GM12878 (cell line): ENCODE measurements around the gene ADSS2. TPM values are rescaled to one million over a fixed set of nuclear protein-coding genes. Genes with fewer than 3 reads are reported as not detected.

Experiments used
- ATAC-seq: fragments of 200-7000 bp; cut with Tn5 transposase; 3 replicates; pipeline ENCODE4 v1.9.1; 2020; ENCODE audit warnings: mild to moderate bottlenecking, moderate library complexity
- BruUV-seq: library from RNA; stranded (reverse); fragments of 400-500 nt; replicated peaks from 2 replicates; lab custom pipeline; 2021; lab: Mats Ljungman, UMichigan
- CTCF ChIA-PET: fragments of 300-600 bp; sonication (Branson Sonifier 250); formaldehyde crosslinking; extraction: SDS; loops from one replicate; lab custom pipeline; 2021; ENCODE audit warnings: inconsistent platforms; lab: Yijun Ruan, JAX
- POLR2A ChIA-PET: fragments of 350-600 bp; formaldehyde crosslinking; extraction: SDS; loops from one replicate; lab custom pipeline; 2021; ENCODE audit warnings: inconsistent platforms; lab: Charles Lee
- RAD21 ChIA-PET: fragments of 300-600 bp; sonication (Branson Sonifier 250); formaldehyde crosslinking; loops from one replicate; lab custom pipeline; 2023; ENCODE audit warnings: antibody characterized with exemption; ENCODE audit not compliant: unreplicated experiment; lab: Charles Lee
- SMC1A ChIA-PET: fragments of 300-600 bp; sonication (Branson Sonifier 250); formaldehyde crosslinking; loops from one replicate; lab custom pipeline; 2023; ENCODE audit not compliant: unreplicated experiment, uncharacterized antibody; lab: Charles Lee
- DNase-seq: peaks from one replicate; pipeline ENCODE4 v3.0.0-alpha.2; 2011; ENCODE audit warnings: low read depth, low spot score
- FAIRE-seq: peaks from 3 replicates; lab custom pipeline; 2011; peaks lifted over from hg19 to GRCh38; lab: Jason Lieb, UNC
- H2AFZ ChIP-seq: 2 replicates; pipeline ENCODE4 v1.6.0; 2011; ENCODE audit warnings: low read depth, low read length, control low read depth; ENCODE audit not compliant: control insufficient read depth
- H3K27ac ChIP-seq: 2 replicates; pipeline ENCODE4 v1.5.1; 2011; ENCODE audit warnings: control low read depth; ENCODE audit not compliant: control insufficient read depth, insufficient read depth
- H3K27me3 ChIP-seq, 2 experiments: replicated peaks in 1 of 2; 2 replicates each; pipeline versions ENCODE4 v1.6.0 to v1.6.1; 2011; ENCODE audit warnings: low read length in 1 of 2; ENCODE audit not compliant: control insufficient read depth in 2 of 2, insufficient read depth in 2 of 2
- H3K36me3 ChIP-seq, 2 experiments: 2 replicates each; pipeline ENCODE4 v1.5.1; 2011; ENCODE audit warnings: low read length in 1 of 2; ENCODE audit not compliant: control insufficient read depth in 2 of 2, insufficient read depth in 2 of 2
- H3K4me1 ChIP-seq: 2 replicates; pipeline ENCODE4 v1.6.1; 2011; ENCODE audit warnings: mild to moderate bottlenecking, low read length, moderate library complexity, mixed read lengths; ENCODE audit not compliant: control insufficient read depth, insufficient read depth
- H3K4me2 ChIP-seq: 2 replicates; pipeline ENCODE4 v1.6.0; 2011; ENCODE audit warnings: control low read depth; ENCODE audit not compliant: control insufficient read depth, insufficient read depth
- H3K4me3 ChIP-seq: fragments of 200-600 bp; sonication (generic); 2 replicates; pipeline ENCODE4 v1.5.1; 2016
- H3K79me2 ChIP-seq: 2 replicates; pipeline ENCODE4 v1.6.0; 2011; ENCODE audit warnings: low read length; ENCODE audit not compliant: control insufficient read depth, insufficient read depth
- H3K9ac ChIP-seq: 2 replicates; pipeline ENCODE4 v1.8.0; 2011; ENCODE audit warnings: low read length, control low read depth, mixed read lengths; ENCODE audit not compliant: control insufficient read depth, insufficient read depth
- H3K9me3 ChIP-seq: replicated peaks from 3 replicates; pipeline ENCODE4 v1.5.1; 2011; ENCODE audit warnings: mild to moderate bottlenecking, low read length; ENCODE audit not compliant: control insufficient read depth, insufficient read depth
- H4K20me1 ChIP-seq: 2 replicates; pipeline ENCODE4 v1.6.0; 2011; ENCODE audit not compliant: control insufficient read depth, insufficient read depth
- ATF2 ChIP-seq: IDR thresholded peaks from 2 replicates; pipeline ENCODE4 v1.6.1; 2012; ENCODE audit warnings: low read length, inconsistent platforms
- IKZF2 ChIP-seq, 2 experiments: fragments of 450-650 bp; IDR thresholded peaks; 2 replicates each; pipeline ENCODE4 v1.6.1; 2017; ENCODE audit warnings: mild to moderate bottlenecking in 2 of 2, moderate library complexity in 2 of 2
- LARP7 ChIP-seq: fragments of 450-650 bp; IDR thresholded peaks from 2 replicates; pipeline ENCODE4 v1.6.1; 2017; ENCODE audit warnings: mild to moderate bottlenecking
- MTA3 ChIP-seq: IDR thresholded peaks from 2 replicates; pipeline ENCODE4 v1.6.1; 2012; ENCODE audit warnings: low read length, inconsistent platforms, borderline replicate concordance
- MXI1 ChIP-seq: fragments of 150-350 bp; IDR thresholded peaks from 2 replicates; pipeline ENCODE4 v1.6.1; 2011; ENCODE audit warnings: low read depth, mild to moderate bottlenecking, inconsistent platforms, low read length, improper control_type of control experiment
- NKRF ChIP-seq: fragments of 450-650 bp; conservative IDR thresholded peaks from 2 replicates; pipeline ENCODE4 v1.6.1; 2017; ENCODE audit warnings: mild to moderate bottlenecking, moderate library complexity
- POLR2AphosphoS5 ChIP-seq: IDR thresholded peaks from 2 replicates; pipeline ENCODE4 v1.6.1; 2011; ENCODE audit warnings: mild to moderate bottlenecking, low read length, inconsistent platforms
- PRDM15 ChIP-seq: fragments of 450-650 bp; formaldehyde crosslinking; IDR thresholded peaks from 2 replicates; pipeline ENCODE4 v1.4.0; 2020; ENCODE audit warnings: mild to moderate bottlenecking, moderate library complexity
- USF1 ChIP-seq: IDR thresholded peaks from 2 replicates; pipeline ENCODE4 v1.6.1; 2011; ENCODE audit warnings: borderline replicate concordance, low read depth, mild to moderate bottlenecking, moderate library complexity, mixed read lengths, low read length; ENCODE audit not compliant: insufficient read depth; ENCODE audit errors: extremely low read length
- WRNIP1 ChIP-seq: IDR thresholded peaks from 2 replicates; pipeline ENCODE4 v1.6.1; 2011; ENCODE audit warnings: low read depth, low read length, improper control_type of control experiment, borderline replicate concordance
- WGBS: methylation state at CpG from one replicate; pipeline ENCODE4 v1.1.6; 2016; ENCODE audit warnings: low lambda C conversion rate; ENCODE audit not compliant: insufficient replicate concordance, insufficient coverage; ENCODE audit errors: missing lambda C conversion rate; 5-methylcytosine and 5-hydroxymethylcytosine counted together
- in situ Hi-C: fragments of 300-500 bp; cut with MboI; formaldehyde crosslinking; loops from 9 replicates; pipeline ENCODE4 v1.14.3; 2018; ENCODE audit warnings: mixed read lengths
- intact Hi-C: fragments of 100-400 bp; cut with micrococcal nuclease; formaldehyde crosslinking; loops from one replicate; pipeline ENCODE4 v1.14.2; 2022; ENCODE audit not compliant: unreplicated experiment
- polyA plus RNA-seq, 11 experiments: library from polyadenylated mRNA; depleted of rRNA in 4 of 11; unstranded in 6 of 11; stranded (reverse) in 5 of 11; fragments of >200 nt; fragmentation: Nextera tagmentation in 4 of 11; fragmentation: Illumina TruSeq in 1 of 11; extraction: Ambion mirVana in 4 of 11; extraction: Trizol in 1 of 11; gene quantifications; 1 replicate in 1 of 11; 2 replicates in 10 of 11; pipeline versions ENCODE4 v1.2.1 to v1.2.3, GENCODE V29; 2011 to 2016; ENCODE audit warnings: inconsistent platforms in 2 of 11, missing spikeins in 2 of 11, low read depth in 1 of 11
- total RNA-seq, 4 experiments: library from RNA; depleted of rRNA in 3 of 4; stranded (reverse); fragments of >200 nt in 3 of 4; fragmentation: Illumina TruSeq in 1 of 4; extraction: Trizol in 1 of 4; gene quantifications; 2 replicates each; pipeline versions ENCODE4 v1.2.1 to v1.2.3, GENCODE V29; 2013 to 2021

Gene ADSS2
- total and polyA plus RNA-seq, 10 of the 15 experiments (the other 5 are each of a cell fraction or from before 2014, with no cell fraction given), result 8.1 to 49.3 (median 40.6) TPM

- no TSS peak for BruUV-seq
- POLR2A ChIA-PET, result interaction anchor here (1.0 kb wide), 1 partner anchor 8 kb away, joined by 8 read pairs; no protein-coding TSS in a partner anchor
- H3K27me3 ChIP-seq, result no peaks in the 10 kb centered on the region
- WGBS, result 1% methylated on average over 28 of the region's 41 CpGs
- H3K79me2 ChIP-seq, result peaks cover 57% of the 10 kb centered on the region
- peak overlapping the region; percentile 94 for H3K4me2 ChIP-seq
- H3K4me3 ChIP-seq, result peak overlapping the region; percentile 96
- FAIRE-seq, result peak; percentile 86
- H3K36me3 ChIP-seq, result peaks cover 0 to 3% of the 10 kb centered on the region in 2 experiments; a peak in 1 of 4 replicates
- no peaks in the 10 kb centered on the region for H4K20me1 ChIP-seq
- peak; percentile 42 for ATAC-seq
- RAD21 ChIA-PET, result interaction anchor here (0.9 to 1.0 kb wide), 2 partner anchors 12 to 126 kb away, joined by 3 read pairs; no protein-coding TSS in a partner anchor
- in situ Hi-C loops, result loop anchor here (5.0 to 10.0 kb wide), 2 partner anchors 201 to 524 kb away; partner anchors contain the start of gene DESI2
- peak overlapping the region; percentile 59 for H2AFZ ChIP-seq
- SMC1A ChIA-PET, result interaction anchor here (0.5 to 2.0 kb wide), 4 partner anchors 36 to 726 kb away, joined by 3 to 9 read pairs (median 6); no protein-coding TSS in a partner anchor
- H3K9me3 ChIP-seq, result no peaks in the 10 kb centered on the region; the same call in 2 of the 3 replicates
- peak overlapping the region; percentile 93 for H3K27ac ChIP-seq
- no peak for DNase-seq
- CTCF ChIA-PET, result no interaction called here
- intact Hi-C loops, result loop anchor here (1.0 to 10.0 kb wide), 6 partner anchors 132 to 1194 kb away; partner anchors contain the start of genes CEP170, COX20 and SDCCAG8
- peaks cover 4% of the 10 kb centered on the region; the same call in 1 of the 2 replicates for H3K4me1 ChIP-seq
- peak overlapping the region; percentile 95 for H3K9ac ChIP-seq
- TF ChIP-seq IKZF2 (IDR thresholded peaks at IDR 0.05) (0 out of 4 replicates have a peak, but pooled peaks of 1 of the 2 experiments have one; percentile 2), POLR2AphosphoS5 (no peak), MXI1 (peak; percentile 90), ATF2 (no peak), USF1 (no peak), PRDM15 (CRISPR knock-in tag) (no peak), WRNIP1 (no peak), LARP7 (no peak), NKRF (no peak), MTA3 (no peak)
These were observed 841 bp downstream of the ADSS2 start for GRCh38 chr1:244450597-244451538.
